Ammon's horn (tissue), 1 donor: ENCODE measurements around the gene DENND1A.

Experiments used
- DNase-seq: peaks from one replicate; pipeline ENCODE4 v3.0.0-alpha.2; 2016; ENCODE audit warnings: low spot score

Gene DENND1A

DNA sequence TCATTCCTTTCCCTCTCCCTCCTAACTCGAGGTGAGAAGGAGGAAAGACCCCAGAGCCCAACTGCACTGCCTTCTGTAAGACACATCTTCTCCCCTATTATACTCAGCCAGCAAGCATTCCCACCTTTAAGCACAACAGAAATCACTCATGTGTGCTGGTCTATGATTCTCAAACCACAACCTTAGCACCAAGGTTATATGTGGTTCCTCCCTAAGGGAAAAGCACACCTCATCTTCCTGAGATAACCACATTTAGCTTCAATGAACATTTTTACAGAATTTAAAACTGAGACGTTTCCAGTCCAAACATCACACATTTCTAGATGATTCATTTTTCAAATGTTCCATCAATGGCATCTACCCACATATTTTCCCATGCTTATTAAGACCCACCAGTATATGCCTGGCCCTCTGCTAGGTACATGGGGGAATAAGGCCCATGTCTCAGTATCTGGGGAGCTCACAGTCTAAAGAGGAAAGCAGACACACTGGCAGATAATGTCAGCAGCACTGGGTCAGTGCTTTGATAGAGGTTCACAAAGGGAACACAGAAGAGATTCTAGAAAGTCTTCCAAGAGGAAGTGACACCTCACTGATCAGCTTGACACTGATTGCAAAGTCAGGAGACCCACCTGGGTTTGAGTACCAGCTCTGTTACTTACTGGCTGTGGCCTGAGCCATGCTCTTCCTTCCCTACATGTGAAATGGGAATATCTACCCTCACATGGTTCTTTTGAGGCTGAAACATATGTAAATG is 245.4 kb downstream of the DENND1A start:
- no peak for DNase-seq

DNA sequence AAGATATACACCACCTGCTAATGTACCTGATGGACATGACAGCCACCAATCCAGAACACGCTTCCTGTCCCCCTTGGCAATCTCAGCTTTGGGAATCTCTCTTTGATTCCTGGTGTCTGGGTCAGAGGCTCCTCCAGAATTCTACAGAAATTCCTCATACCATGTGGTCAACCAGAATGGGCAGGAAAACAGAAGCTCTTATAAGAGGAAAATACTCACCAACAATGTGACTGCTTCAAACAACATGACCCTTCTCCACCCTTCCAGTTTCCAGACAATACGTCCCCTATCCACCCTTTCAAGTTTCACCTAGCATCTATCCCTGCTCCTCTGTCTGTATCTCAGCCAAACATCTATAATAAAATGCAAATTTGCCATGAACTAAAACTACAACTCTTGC is 247.2 kb downstream of the DENND1A start:
- DNase-seq = no peak

DNA sequence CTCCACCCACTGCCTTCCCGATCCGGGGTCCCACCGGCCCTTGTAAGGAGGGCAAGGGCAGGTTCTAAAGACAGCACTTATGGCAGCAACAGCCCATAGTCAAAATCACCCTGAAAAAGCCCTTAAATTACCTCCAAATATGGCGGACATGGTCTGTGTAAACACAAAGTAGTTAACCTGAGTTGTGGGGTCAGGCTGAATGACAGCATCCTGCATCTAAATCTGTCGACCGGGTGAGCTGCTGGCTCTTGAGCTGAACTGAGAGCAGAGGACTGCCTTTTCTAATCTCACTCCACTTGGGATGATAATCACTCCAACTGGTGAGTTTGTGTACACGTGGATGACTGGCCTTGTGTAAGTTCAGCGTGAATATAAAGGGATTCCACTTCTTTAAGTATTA is 249.6 kb downstream of the DENND1A start:
- no peak for DNase-seq

DNA sequence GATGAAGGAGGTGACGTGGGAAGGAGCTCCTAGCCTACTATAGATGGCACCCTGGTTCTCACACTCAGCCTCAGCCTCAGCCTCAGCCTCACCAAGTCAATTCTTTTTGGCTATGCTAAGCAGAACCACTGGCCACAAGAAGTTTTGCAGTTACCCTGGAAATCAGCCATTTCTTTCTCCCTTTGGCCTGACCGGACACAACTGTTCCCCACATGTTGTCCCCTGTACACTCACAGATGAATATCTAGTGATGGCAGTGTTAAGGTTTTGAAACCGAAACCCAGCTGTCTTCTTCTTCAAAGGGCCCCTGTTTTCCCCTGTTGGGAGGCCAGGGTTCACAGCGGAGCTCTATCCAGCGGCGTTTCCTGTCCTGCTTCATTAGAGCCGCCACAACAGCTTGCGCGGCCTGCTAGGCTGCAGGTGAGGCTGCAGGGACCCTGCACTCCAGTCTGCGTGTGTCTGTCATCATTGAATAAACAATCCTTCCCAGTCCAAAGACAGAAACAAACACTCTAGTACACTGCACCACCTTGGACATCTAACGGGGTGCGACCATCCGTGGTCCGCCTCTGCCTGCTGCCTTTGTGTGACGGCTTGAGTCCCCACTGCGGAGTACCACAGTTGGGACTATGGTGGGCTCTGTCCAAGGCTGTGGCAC is 250.5 kb downstream of the DENND1A start:
- no peak for DNase-seq

DNA sequence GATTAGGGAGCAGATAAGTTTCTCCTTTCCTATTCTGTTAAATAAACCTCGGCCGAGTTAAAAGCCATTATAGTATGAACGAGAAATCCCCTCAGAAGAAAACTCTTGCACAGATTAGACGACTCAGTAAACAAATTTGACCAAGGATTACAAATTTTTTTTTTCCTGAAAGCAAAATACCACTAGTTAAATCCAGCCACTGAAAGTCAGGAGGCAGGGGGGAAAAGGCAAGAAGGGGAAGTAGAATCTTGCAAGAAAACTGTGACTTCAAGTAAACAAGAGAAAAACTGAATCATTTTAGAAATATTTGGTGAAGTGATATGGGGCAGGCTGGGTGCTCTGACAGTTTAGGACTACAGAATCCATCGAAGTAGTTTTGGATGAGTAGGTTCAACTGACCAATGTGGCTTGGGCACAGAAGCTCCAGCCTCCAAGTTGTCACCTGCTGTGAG is 251.0 kb downstream of the DENND1A start:
- no peak for DNase-seq

DNA sequence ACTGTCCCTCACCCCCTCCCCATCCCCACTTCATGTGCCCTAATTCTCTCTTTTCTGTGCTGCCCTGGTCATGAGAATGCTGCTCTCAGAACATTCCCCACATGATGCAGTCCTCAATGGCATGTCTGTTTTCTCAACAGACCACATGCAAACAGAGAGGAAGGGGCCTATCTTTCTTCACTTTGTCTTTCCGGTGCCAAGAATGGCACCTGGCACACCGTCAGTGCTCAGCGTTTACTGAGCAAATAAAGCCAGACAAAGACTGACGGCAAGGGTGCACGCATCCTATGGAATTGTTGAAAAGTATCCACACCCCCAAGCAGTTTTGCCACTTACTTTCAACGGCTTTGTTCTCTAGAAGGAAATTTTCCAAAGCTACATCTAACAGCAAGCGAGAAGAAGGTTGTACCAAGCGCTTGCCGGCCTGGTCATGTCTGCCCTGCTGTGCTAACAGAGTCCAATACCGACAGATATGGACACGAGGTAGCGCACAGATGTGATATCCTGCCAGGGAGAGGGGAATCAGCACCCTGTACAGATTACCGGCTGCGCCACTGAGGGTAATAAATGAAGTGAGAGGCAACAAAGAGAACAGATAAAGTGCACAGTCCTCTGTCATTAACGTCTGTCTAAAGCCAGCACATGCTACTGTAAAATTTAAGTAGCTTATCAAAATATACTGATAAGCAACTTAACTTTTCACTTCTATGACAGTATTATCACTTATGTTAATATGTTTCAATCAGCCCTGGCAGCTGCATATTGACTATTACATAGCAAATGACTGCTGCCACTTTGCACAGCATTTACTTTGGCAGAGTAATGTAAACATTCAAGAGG is 251.7 kb downstream of the DENND1A start:
- no peak for DNase-seq

DNA sequence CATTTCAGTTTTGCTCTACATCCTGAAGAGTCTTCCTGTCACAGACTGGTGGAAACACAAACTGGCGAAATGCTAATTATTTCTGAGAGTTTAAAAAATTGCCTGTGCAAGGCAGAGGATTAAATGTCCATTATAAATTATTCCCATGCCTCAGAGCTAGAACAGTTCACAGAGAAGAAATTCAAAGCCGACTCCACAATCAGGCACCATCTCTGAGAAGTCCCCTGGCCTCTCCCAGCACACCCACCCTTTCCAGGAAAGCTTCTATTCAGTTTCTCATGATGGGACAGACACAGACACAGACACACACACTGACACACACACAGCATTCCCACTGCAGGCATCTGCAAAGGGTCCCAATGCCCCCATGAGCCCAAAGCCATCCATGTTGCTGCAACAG is 253.1 kb downstream of the DENND1A start:
- DNase-seq = no peak

DNA sequence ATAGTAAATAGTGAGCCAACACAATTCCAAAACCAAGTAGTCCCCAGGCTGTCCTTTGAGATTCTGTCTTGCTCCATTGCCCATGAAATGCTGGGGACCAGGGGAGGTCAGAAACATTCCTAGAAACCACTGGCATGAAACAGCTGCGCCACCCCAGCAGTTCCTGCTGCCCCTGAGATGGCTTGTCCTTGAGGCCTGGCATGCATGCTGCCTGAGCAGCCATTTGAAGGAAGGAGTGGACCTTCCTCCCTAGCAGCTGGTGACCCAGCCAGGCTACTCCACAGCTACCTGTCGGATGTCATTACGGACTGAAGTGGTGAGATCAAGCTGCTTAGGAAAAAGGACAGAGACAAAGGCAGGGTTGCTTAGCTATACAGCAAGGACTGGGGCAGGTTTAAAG is 260.6 kb downstream of the DENND1A start:
- no peak for DNase-seq

DNA sequence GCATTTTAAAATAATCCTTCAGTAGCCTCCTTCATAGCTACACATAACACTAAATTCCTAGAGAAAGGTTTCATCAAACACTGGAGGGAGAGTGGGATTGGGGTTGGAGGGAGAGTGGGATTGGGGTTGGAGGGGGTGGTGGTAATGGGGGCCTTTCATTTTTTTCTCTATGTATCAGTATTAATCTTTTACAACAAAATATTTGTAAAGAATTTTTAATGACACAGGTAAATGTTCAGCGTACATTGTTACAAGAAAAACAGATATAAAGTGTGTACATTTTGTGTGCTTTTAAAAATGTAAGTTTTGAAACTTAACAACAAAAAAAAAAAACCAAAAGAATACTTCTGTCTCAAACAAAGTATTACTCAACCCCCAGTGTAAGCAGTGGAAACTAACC is 266.4 kb downstream of the DENND1A start:
- DNase-seq = no peak

DNA sequence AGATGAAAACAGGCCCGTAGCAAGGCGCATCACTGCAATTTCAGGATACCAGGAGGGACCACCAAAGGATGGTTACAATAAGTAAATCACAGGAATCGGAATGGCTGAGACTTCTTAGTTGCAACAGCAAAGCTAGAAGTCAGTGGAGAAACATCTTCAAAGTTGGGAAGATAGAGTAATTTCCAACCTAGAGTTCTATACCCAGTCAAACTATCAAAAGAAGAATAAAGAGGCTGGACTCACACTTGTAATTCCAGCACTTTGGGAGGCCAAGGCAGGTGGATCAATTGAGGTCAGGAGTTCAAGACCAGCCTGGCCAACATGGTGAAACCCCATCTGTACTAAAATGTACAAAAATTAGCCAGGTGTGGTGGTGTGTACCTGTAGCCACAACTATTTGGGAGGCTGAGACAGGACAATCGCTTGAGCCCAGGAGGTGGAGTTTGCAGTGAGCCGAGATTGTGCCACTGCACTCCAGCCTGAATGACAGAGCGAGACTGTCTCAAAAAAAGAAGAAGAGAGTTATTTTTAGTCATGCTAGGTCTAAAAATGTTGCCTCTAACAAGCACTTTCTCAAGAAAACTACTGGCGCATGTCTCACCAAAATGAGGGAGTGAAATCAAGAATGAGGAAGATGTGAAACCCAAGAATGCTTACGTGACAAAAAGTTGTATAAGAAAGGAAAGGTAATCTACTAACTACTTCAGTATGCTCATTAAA is 267.7 kb downstream of the DENND1A start:
- DNase-seq = no peak

DNA sequence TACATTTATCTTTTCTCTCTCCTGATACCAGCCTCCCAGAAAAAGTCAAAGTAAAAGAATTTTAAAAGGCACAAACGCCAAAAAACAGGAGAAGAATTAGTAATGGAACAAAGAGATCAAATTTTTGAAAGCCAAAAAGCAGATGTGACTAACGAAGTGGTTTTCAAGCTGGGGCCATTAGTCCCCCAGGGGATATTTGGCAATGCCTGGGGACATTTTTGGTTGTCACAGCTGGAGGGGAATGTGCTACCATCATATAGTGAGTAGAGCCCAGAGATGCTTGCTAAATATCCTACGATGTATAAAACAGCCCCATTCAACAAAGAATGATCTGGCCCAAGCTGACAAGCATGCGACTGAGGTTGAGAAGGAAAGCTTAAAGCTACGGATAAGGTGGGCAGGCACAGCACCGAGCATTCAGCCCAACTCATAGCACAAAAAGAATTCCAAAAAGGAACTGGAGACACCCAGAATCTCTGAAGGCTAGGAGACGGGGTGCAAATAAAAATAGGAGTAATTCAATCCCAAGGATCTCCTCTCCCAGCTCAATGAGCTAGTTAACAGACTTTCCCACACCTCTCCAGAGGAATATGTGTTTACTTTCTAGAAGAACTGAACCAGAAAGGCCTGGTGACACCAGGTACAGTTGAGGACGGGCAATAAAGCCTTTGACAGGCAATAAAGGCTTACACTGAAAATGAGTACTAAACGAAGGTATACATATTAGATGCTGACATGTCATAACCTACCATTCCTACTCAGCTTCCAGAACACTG is 269.0 kb downstream of the DENND1A start:
- DNase-seq = no peak

DNA sequence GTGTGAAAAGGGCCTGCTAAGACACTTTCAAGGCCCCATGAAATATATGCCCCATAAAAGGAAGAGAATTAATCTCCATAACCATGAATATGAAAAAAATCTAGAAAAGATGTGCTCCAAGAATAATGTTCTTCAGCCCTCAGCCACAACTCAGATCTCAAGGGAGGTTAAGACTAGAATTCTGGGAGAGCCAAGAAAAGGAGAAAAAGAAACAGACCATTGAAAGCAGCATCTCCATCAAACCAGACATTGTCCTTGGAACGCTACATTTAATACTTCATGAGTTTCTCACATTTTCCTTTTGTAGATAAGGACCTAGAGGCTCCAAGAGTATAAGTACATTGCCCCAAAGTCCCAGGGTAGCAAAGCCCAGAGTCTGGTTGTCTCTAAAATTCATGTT is 270.6 kb downstream of the DENND1A start:
- no peak for DNase-seq

DNA sequence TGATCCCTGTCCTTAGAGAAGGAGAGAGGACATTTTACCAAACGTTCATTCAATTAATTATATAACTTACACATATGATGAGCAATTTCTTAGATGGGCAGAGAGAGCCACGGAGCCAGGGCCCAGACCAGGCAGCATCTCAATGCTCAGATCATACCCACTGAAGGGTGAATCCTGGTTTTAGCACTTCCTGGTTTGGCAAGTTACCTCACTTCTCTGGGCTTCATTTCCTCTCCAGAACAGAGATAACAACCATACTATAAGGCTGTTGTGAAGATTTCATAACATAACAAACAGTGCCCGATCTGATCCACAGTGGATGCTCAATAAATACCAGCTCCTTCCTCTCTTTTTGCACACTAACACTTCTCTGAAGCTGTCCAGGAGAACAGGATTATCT is 271.1 kb downstream of the DENND1A start:
- DNase-seq = no peak

DNA sequence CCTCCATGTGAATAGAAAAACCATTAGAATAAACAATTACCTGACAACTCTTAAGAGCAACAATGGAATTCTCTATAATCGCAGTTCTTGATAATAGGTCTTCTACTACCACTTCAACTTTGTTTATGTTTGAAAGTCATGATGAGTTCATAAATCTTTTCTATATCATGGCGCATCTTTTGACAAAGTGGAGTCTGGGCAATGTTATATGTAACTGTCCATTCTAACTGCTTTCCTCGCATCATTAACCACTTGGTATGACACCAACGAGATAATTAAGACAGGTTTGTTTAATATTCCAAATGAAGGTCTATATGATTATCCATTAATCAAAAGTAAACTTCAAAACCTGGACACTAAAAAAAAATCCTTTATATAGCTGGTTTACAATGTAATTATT is 272.0 kb downstream of the DENND1A start:
- DNase-seq = no peak

DNA sequence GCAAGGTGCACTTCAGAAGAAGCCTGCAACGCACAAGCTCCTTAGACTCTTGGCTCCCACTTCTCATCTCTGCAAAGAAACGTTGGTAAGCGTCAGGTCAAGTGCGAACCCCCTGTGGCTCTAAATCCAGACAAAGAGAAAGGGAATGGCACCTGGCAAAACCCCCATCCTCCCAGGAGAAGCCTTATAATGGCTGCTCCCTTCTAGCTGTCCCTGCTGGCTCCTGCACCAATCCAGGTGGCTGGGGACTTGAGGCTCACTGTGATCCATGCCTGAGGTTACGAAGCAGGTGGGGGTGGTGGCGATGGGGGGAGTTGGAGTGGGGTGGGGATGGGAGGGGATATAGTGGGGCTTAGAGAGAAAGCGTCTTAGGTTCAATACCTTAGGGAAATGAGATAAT is 272.8 kb downstream of the DENND1A start:
- DNase-seq = no peak

DNA sequence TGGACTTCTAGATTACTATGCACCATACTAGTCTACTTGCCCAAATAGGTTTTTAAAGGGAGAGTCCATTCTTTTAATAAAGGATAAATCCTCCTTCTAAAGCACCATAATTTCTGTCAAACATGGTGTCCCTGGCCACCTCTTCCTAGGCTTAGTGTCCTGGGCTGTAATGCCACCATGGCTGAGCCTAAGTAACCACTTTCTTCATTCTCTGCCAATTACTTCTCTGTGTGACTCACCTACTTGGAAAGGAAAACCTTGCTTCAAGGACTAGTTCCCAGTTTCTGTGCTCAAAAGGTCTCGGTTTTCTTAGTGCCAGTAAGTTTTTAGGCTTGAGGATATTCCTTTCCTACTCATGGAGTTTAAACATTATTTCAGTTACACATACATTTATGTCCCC is 273.4 kb downstream of the DENND1A start:
- DNase-seq = no peak

DNA sequence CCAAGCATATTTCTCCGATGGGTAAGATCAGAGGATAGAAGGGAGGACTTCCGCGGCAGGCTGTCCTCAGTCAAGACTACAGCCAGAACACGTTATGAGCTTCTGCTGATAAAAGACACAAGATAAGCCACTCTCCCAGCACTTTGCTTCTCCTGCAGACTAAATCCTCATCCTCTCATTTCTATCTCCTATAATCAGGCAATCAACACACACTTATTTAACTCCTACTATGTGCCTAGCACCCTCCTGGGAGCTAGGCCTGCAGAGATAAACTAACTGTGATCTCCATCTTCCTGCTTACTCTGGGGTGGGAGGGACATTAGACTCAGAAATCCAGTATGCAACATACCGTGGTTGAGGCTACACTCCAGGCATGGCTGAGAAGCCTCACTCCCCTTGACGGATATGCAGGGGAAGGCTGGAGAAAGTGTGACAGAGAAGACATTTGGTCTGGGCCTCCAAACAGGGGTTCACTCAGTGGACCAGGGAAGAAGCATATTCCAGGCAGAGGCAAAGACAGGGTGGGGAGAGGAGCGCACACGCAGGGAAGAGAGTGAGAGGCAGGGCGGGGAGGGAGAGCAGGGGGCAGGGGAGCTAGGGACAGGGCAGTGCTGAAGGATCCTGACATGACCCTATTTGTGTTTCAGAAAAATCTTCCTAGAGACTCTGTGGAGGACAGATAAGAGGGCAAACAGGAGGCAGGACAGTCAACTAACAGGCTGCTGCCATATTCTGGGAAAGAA is 274.1 kb downstream of the DENND1A start:
- DNase-seq = no peak

DNA sequence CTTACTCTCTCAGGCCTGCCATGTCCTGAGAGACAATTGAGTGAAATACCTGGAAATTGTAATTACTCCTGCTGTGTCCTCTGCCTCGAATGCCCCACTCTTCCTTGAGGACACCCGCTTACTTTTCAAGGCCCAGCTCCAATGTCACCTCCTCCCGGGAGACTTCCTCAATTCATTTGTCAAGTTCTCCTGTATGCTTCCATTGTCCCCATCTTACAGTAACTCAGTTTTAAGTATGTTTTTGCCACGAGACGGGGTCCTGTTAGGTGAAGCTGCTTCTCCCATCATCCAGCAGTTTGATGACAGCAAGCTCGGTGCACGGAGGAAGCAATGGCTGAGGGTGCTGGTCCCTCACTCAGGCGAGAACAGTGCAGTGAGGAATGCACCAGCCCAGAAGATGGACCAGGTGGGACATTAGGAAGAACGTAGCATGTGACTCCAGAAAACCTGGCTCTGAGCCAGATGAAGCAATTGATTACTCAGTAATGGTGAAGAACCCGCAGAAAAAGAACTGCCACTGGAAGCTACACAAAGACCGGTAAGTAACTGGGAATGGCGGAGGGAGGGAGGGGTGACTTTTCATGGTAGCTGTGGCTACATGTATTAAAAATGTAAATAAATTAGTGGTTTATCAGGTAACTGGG is 274.8 kb downstream of the DENND1A start:
- DNase-seq = no peak

DNA sequence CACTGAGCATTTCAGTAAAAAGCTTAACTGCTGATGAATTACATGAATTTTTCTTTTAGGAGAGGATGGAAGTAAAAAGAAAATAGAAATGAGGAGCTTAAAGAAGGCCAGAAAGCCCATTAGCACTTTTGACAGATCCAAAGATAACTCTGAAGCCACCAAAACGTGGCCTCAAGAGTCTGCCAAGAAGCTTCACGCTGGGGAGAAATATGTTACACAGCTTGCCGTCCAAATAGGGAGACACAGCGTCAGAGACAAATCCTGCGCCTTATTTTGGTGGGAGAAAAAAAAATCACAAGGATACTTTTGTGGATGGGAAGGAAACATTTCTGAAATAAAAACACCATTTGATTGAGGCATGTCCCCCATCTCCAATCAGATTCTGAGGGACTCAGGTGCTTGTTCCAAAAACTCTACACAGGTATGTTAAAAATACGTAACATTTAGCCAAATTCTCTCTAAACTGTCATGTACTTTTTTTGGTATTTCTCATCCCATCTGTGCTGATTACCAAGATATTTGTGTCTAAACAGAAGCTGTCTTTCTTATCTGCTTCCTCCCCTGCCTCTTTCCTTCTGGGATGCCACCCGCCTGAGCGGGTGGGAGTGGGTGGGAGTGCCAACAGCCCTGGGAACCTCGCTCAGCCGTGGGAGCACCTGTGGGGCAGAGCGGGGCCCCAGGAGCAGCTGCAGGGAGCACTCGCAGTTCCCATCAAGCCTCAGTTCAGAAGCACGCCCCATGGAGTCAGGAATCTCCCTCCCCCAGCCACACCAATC is 275.5 kb downstream of the DENND1A start:
- no peak for DNase-seq
